Hematopoietic multipotent progenitor cell treated with erythropoietin and hydrocortisone succinate and interleukin-3 and kit ligand, for 8 days (in vitro differentiated cells): ENCODE data around the gene ATP11A.

ENCODE experiments used
- DNase-seq: peaks from one replicate; pipeline ENCODE4 v3.0.0-alpha.2; 2015

Gene ATP11A

GRCh38 chr13:112917056-112917664 lies 227.3 kb downstream of the ATP11A start:
- no peak for DNase-seq

GRCh38 chr13:112917737-112918136 lies 227.9 kb downstream of the ATP11A start:
- no peak for DNase-seq

- no peak for DNase-seq
Observed at GRCh38 chr13:112918266-112918665, 228.4 kb downstream of the ATP11A start.

- DNase-seq = no peak
Observed at GRCh38 chr13:112918746-112919145, 228.9 kb downstream of the ATP11A start.

GRCh38 chr13:112923962-112924361 lies 234.1 kb downstream of the ATP11A start:
- DNase-seq = no peak

GRCh38 chr13:112924365-112924764 lies 234.5 kb downstream of the ATP11A start:
- no peak for DNase-seq

- no peak for DNase-seq
Observed at GRCh38 chr13:112926003-112926402, 236.2 kb downstream of the ATP11A start.

GRCh38 chr13:112926993-112927392 lies 237.2 kb downstream of the ATP11A start:
- no peak for DNase-seq

- no peak for DNase-seq
Observed at GRCh38 chr13:112928020-112928971, 238.5 kb downstream of the ATP11A start.

- DNase-seq = no peak
Observed at GRCh38 chr13:112928972-112929782, 239.3 kb downstream of the ATP11A start.

- DNase-seq = no peak
Observed at GRCh38 chr13:112929783-112930055, 239.9 kb downstream of the ATP11A start.

- no peak for DNase-seq
Observed at GRCh38 chr13:112930192-112930591, 240.4 kb downstream of the ATP11A start.

GRCh38 chr13:112931028-112931934 lies 241.4 kb downstream of the ATP11A start:
- DNase-seq = no peak

- no peak for DNase-seq
Observed at GRCh38 chr13:112932971-112933370, 243.1 kb downstream of the ATP11A start.

GRCh38 chr13:112933649-112934048 lies 243.8 kb downstream of the ATP11A start:
- no peak for DNase-seq

- DNase-seq = no peak
Observed at GRCh38 chr13:112934078-112934477, 244.2 kb downstream of the ATP11A start.
